GM18951 (cell line): Measurements from ENCODE around the gene PRMT2.

Experiments used
- POLR2A ChIP-seq: IDR thresholded peaks from 4 replicates; pipeline ENCODE4 v1.6.1; 2011; ENCODE audit warnings: mild to moderate bottlenecking; ENCODE audit not compliant: insufficient read length, insufficient read depth; ENCODE audit errors: extremely low read depth
- in situ Hi-C: fragments of 300-500 bp; cut with MboI; formaldehyde crosslinking; loops from one replicate; pipeline ENCODE4 v1.12.0; 2022; ENCODE audit warnings: low sequenced_read_pairs, mixed read lengths, inconsistent platforms; ENCODE audit not compliant: unreplicated experiment

PRMT2 gene

DNA sequence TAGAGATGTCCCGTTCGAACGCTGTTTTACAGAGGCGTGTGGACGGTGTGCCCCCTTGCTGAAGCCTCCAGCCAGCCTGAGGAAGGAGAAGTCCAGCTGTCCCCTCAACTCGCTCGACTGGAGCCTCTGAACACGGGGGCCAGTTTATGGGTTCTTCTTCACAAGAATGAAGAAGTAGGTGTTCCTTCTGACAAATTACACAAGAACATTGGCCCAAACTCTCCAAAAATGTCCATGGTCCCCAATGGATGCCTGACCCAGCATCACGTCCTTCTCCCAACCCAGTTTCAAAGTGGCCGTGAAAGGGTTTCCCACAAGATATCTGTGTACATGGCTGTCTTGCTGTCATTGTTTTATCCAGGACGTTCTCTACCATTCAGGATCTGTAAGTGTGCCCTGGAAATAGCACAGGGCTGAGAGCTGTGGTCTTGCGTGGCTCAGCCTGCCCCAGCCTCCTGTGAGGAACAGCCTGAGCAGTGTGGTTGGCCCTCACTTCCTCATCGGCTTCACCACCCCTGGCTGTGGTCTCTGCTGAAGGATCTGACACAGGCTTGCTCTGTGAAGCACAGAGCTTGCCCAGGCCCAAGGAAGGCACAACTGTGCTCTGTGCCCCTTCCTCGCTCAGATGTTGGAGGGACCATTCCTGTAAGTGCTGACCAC is 29.6 kb upstream of the PRMT2 start:
- no peak for TF ChIP-seq POLR2A
- in situ Hi-C loops = no loop called here

DNA sequence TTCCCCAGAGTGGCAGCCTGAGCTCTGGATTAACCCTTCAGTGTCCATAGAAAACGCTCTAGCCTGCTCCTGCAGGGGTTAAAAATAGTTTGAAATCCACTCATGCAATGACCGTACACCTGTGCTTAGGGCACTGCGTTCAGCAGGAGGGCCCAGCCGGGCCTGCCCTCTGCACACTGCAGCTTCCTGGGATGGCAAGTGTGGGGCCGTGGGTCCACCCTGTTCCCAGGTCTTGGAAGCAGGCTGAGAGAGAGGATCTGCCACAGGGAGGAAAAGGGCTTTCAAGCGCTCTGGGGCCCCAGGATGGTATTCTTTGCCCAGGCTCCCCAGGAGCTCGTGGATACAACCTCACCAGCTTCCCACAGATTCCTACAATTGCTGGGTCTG is 29.1 kb upstream of the PRMT2 start:
- in situ Hi-C loops = no loop called here
- TF ChIP-seq POLR2A = no peak

DNA sequence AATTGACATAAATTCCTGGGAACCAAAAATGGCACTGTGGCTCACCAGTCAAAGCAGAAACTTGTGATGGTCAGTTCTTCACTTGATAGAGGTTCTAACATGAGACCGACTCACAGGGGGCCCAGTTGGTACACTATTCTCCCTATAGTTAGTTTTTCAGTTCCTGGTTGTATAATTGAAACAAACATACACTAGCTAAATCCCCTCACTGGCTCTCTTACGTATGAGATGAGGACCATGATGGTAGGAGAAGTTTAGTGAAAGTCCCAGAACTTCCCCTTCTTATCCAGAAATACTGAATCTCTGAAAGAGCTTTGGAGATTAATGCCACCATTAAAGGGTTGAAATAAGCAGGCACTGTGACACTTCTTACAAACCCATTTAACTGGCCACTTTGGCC is 27.8 kb upstream of the PRMT2 start:
- no peak for TF ChIP-seq POLR2A
- in situ Hi-C loops = no loop called here

DNA sequence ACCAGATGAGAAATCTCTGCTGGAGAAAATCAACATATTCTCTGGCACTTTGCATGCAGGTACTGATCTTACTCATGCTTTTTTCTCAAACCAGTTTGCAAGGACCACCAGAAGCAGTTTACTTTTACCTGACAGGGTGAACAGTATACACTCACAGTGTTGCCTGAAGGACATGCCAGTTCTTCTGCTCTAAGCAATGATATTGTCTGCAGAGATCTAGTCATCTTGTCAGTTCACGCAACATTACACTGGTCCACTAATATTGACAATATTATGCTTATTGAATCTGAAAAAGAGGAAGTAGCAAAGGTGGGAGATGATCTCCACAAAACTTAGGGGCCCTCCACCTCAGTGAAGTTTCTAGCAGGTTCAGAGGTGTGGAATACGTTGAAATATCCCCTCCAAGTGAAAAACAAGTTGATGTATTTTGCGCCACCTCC is 26.8 kb upstream of the PRMT2 start:
- in situ Hi-C loops = no loop called here
- no peak for TF ChIP-seq POLR2A

DNA sequence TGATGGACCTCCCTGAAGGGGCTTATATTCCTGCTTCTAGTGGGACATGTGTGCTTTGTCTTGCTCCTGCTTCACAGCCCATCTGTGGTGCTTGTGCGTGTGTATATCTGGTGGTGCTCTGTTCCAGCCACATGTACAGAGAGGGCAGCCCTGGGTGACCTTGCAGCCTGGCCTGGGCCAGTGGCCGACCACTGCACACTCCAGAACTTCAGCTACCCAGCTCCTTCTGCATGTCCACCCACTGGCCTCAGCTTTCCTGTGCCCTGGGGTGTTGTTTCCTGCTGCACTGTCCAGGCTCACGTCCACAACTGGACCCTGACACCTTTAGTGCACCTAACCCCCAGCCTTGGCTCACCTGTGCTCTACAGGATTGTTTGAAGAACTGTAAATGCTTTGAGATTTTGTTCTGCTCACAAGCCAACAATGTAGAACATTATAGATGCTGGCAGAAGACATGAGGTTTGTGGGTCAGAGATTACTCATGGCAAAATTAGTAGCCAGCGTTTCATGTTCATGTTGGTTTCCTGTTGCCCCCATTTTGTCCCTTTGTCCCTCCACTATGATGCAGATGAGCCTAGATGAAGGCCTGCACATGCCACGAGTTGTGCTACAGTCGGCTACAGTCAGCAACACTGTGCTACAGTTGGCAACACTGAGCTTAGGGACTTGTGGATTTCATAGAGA is 25.3 kb upstream of the PRMT2 start:
- in situ Hi-C loops = no loop called here
- TF ChIP-seq POLR2A = no peak

DNA sequence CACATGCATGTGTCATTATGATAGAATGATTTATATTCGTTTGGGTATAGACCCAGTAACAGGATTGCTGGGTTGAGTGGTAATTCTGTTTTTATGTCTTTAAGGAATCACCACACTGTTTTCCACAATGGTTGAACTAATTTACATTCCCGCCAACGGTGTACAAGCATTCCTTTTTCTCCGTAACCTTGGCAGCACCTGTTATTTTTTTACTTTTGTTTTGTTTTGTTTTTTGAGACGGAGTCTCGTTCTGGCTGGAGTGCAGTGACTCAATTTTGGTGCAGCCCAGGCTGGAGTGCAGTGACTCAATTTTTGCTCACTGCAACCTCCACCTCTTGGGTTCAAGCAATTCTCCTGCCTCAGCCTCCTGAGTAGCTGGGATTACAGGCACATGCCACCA is 22.1 kb upstream of the PRMT2 start:
- in situ Hi-C loops = no loop called here
- no peak for TF ChIP-seq POLR2A

DNA sequence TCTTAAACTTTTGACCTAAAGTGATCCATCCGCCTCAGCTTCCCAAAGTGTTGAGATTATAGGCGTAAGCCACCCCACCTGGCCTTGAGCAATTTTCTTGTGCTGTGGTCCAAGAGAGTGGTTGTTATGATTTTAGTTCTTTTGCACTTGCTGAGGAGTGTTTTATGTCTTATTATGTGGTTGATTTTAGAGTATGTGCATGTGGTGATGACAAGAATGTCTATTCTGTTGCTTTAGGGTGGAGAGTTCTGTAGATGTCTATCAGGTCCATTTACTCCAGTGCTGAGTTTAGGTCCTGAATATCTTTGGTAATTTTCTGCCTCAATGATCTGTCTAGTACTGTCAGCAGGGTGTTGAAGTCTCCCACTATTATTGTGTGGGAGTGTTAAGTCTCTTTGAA is 19.4 kb upstream of the PRMT2 start:
- in situ Hi-C loops = no loop called here
- no peak for TF ChIP-seq POLR2A

DNA sequence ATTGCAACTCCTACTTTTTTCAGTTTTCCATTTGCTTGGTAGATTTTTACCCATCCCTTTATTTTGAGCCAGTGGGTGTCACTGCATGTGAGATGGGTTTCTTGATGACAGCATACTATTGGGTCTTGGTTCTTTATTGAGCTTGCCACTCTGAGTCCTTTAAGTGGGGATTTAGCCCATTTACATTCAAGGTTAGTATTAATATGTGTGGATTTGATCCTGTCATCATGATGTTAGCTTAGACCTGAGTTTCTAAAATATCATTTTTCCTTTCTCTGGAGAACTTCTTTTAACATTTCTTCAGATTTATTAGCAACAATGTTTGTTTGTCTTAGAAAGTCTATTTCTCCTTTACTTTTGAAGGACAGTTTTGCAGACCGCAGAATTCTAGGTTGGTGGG is 18.8 kb upstream of the PRMT2 start:
- in situ Hi-C loops = no loop called here
- no peak for TF ChIP-seq POLR2A

DNA sequence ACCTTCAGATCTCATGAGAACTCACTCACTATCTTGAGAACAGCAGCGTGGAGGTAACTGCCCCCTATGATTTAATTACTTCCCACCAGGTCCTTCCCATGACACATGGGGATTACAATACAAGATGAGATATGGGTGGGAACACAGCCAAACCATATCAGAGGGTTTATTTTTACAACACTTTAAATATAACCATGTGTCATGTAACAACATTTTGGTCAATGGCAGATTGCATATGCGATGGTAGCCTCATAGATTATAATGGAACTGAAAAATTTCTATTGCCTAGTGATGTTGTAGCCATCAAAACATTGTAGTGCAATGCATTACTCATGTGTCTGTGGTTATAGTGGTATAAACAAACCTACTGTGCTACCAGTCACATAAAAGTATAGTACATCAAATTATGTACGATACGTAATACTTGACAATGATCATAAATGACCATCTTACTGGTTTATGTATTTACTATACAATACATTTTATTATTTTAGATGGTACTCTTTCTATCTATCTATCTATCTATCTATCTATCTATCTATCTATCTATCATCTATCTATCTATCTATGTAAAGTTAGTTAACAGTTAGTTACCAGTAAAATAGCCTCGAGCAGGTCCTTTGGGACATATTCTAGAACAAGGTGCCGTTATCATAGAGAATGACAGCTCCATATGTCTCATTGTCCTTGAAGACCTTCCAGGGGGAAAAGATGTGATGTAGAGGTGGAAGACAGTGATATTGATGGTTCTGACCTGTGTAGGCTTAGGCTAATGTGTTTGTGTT is 18.0 kb upstream of the PRMT2 start:
- no peak for TF ChIP-seq POLR2A
- in situ Hi-C loops = no loop called here

DNA sequence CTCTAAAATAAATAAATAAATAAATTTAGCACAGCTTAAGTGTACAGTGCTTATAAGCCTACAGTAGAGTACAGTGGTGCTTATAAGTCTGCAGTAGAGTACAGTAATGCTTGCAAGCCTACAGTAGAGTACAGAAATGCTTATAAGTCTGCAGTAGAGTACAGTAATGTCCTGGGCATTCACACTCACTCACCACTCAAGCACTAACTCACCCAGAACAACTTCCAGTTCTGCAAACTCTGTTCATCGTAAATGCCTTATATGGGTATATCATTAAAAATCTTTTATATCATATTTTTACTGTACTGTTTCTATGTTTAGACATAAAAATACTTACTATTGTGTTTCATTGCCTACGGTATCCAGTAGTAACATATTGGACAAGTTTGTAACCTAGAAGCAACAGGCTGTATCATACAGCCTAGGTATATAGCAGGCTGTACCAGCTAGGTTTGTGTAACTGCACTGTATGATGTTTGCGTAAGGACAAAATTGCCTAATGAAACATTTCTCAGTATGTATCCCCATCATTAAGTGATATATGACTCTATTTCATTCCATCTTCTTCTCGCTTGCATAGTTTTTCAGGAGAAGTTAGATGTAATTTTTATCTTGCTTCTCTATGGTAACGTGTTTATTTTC is 16.6 kb upstream of the PRMT2 start:
- no peak for TF ChIP-seq POLR2A
- in situ Hi-C loops = no loop called here

DNA sequence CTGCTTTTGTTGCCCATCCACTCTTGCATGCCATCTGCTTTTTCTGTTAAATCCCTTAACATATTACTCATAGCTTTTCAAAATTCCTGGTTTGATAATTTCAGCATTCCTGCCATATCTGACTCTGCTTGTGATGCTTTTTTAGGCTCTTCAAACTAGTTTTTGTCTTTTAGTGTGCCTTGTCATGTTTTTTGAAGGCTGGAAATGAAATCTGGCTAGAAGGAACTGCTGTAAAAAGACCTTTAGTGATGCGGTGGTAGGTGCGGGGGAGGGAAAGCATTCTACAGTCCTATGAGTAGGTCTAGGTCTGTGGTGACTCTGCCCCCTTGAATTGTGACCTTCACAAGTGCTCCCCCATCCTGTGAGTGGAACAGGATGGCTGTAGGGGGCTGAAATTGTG is 15.6 kb upstream of the PRMT2 start:
- no peak for TF ChIP-seq POLR2A
- in situ Hi-C loops = no loop called here

DNA sequence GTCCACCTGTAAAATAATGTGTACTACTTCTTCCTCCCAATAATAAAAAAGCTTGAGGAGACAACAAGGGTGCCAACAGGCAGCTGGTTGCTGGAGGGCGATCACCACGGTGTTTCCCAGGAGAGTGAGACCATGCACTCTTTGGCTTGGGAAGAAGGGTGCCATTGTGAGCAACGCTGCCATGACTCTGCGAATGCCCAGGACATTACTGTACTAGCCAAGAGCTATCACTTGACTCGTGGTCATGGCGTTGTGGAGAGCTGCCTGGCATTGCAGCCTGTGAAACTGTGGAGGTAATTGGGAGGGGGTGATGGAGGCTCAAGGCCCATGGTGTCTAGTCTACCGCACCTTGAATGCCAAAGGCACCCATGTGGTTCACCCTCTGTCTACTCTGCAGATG is 14.6 kb upstream of the PRMT2 start:
- no peak for TF ChIP-seq POLR2A
- in situ Hi-C loops = no loop called here

DNA sequence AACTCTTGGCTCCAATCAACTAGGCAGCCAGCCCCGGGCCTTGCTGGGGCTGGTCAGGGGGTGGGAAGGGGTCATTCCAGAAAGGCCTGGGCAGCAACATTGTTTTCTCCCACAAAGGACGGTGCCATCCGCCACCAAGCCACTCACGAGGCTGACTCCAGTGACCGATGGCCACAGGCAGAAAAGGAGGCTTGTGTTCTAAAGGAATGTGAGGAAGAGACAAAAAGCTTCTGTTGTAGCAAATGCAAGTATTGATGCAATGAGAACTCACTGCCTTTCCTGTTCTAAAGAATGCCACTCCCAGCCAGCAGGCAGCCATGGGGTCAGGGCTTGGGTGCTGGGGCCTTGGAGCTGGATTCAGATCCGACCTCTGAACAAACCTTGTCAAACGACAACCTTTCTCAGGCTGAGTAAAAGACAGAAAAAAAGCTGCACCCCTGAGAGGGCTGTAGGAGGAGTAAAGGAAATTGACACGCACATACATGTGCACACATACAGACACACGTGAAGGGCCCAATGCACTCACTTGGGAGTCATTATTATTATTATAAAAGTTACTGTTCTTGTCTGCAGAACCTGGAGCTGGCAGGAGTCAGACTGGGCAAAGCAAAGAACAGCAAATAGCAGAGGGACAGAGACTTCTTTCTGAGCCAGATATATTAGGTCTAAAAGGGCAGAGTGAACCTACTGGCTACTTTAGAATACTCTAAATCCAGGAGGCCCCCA is 13.9 kb upstream of the PRMT2 start:
- in situ Hi-C loops = no loop called here
- no peak for TF ChIP-seq POLR2A

DNA sequence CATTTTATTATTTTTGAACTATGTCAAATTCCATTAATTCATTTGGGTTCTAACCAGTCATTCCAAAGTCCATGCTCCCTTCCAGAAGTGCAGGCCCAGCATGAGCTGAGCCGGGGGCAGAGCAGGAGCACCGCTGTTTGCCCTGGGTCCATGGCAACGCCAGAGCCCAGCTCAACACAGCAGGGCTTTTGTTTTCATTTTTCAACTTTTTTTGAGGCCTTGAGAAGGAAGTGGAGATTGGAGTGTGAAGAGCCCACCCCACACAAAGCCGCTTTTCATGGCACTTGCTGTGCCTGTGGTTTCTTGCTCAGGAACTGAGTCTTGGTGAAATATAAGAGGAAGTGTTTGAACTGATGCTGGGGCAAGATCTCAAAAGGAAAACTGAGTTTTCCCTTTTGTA is 13.2 kb upstream of the PRMT2 start:
- in situ Hi-C loops = no loop called here
- TF ChIP-seq POLR2A = no peak
